Muscle of arm (tissue), 12 donors: ENCODE measurements around the gene ZBED6. TPM values are rescaled to one million over a fixed set of nuclear protein-coding genes. Genes with fewer than 3 reads are reported as not detected.

ENCODE experiments used
- DNase-seq: peaks from one replicate; pipeline ENCODE4 v3.0.0-alpha.2; 2013
- polyA plus RNA-seq, 12 donors: library from polyadenylated mRNA; unstranded; fragments of 120-200 nt; gene quantifications; one replicate each; pipeline ENCODE4 v1.2.1, GENCODE V29; 2013; ENCODE audit not compliant: insufficient read length in 12 of 12

Gene ZBED6
- polyA plus RNA-seq, 12 donors, result 5.2 to 20.8 (median 16.2) TPM; not detected in 1

GRCh38 chr1:203835476-203835875 lies 40.1 kb downstream of the ZBED6 start:
- DNase-seq, result no peak

DNA sequence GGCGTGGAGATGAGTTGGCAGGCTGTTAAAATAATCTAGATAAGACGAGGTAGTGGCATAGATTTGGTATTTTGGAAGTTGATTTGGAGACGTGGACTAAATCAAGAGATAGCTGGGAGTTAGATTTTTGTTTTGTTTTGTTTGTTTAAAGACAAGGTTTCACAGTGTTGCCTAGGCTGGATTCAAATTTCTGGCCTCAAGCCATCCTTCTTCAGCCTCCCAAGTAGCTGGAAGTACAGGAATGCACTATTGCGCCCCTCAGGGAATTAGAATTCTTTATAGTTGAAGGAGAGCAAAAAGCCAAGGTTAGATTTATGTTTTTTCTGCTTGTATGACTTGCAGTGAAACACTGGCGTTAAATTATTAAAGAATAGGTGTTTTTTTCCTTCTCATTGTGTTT lies 43.7 kb downstream of the ZBED6 start:
- DNase-seq, result peak; percentile 31

DNA sequence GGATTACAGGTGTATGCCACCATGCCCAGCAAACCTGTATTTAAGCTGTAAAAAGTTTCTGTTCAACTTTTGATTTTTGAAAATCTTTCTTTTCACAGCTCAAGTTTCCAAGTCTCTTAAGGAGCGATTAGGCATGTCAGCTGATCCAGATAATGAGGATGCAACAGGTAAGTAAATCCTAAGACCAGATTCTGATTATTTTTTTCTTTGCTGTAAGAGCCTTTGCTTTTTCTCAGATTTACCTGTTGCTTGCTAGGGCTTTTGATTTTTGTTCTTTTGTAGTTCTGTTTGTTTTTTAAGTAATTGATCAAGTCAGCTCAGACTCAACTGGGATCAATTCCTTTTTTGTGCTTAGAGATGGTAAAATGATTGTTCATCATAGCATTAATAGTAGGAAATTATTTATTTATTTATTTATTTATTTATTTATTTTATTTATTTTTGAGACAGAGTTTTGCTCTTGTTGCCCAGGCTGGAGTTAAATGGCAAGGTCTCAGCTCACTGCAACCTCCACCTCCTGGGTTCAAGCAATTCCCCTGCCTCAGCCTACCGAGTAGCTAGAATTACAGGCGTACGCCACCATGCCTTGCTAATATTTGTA lies 44.9 kb downstream of the ZBED6 start:
- no peak for DNase-seq

- no peak for DNase-seq
Measured at GRCh38 chr1:203842559-203842876, 47.1 kb downstream of the ZBED6 start.

DNA sequence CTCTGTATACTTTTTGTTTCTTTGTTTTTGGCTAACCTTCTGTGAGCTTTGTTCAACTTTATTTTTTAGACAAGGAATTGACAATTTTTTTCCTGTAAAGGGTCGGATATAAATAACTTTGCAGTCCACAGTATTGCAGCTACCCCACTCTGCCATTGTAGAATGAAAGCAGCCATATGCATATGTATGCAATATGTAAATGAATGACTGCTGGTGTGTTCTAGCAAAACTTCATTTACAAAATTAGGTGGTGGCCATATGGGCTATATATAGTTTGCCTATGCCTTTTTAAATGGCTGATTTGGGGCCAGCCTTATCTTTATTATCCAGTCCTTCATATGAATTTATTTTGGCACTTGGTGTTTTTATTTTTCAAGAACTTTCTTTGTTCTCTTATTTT lies 48.0 kb downstream of the ZBED6 start:
- DNase-seq, result no peak

Other genes with a start within 250 kb of the ZBED6 start
- gene ATP2B4, start 168.8 kb upstream of the ZBED6 start, polyA plus RNA-seq, result 100 to 1,000 TPM in 3 of 12 donors, 10 to 100 TPM in 8, not detected in 1; 72.6 to 135 (median 86.2) TPM
- under 1 TPM in 9 of 12 donors, not detected in 3; 0.07 to 0.79 (median 0.24) TPM for gene LAX1, start 30.4 kb upstream of the ZBED6 start, polyA plus RNA-seq
- 100 to 1,000 TPM in 5 of 12 donors, 10 to 100 TPM in 7; 75.3 to 164 (median 95.3) TPM for gene ZC3H11A, start within 50 bp of the ZBED6 start, polyA plus RNA-seq
- 100 to 1,000 TPM in 10 of 12 donors, 10 to 100 TPM in 1, not detected in 1; 88.9 to 232 (median 164) TPM for gene SNRPE, start 66.0 kb downstream of the ZBED6 start, polyA plus RNA-seq